HG02588 (cell line): ENCODE measurements around the gene NAA50.
A peak's percentile ranks its signal among the peaks of the same experiment; 100 is the strongest.

Experiments used
- ATAC-seq: cut with Tn5 transposase; IDR thresholded peaks from one replicate; pipeline ENCODE4 v1.9.1; 2021; ENCODE audit warnings: mild to moderate bottlenecking, moderate library complexity; ENCODE audit not compliant: unreplicated experiment

NAA50 gene

GRCh38 chr3:113745756-113746547, at the start of gene NAA50:
Gene NAA50, minus strand, starts transcription at chr3:113746249. Its CDS starts 300 bp downstream, at chr3:113745949.
- peak; percentile 47 for ATAC-seq

- no peak for ATAC-seq
Measured at GRCh38 chr3:113795693-113796092, 49.6 kb upstream of the NAA50 start.

- no peak for ATAC-seq
Measured at GRCh38 chr3:113794526-113794925, 48.5 kb upstream of the NAA50 start.

GRCh38 chr3:113791381-113791780, 45.3 kb upstream of the NAA50 start:
- ATAC-seq: no peak

- ATAC-seq: no peak
Measured at GRCh38 chr3:113783980-113784379, 37.9 kb upstream of the NAA50 start.

GRCh38 chr3:113783463-113783862, 37.4 kb upstream of the NAA50 start:
- peak; percentile 69 for ATAC-seq

- ATAC-seq: no peak
Measured at GRCh38 chr3:113776564-113776963, 30.5 kb upstream of the NAA50 start.

GRCh38 chr3:113775516-113775915, 29.5 kb upstream of the NAA50 start:
- no peak for ATAC-seq

GRCh38 chr3:113773381-113773780, 27.3 kb upstream of the NAA50 start:
- ATAC-seq: no peak

GRCh38 chr3:113771993-113772392, 25.9 kb upstream of the NAA50 start:
- ATAC-seq: no peak

GRCh38 chr3:113769551-113769950, 23.5 kb upstream of the NAA50 start:
- ATAC-seq: peak; percentile 58

GRCh38 chr3:113764698-113765097, 18.6 kb upstream of the NAA50 start:
- no peak for ATAC-seq

- no peak for ATAC-seq
Measured at GRCh38 chr3:113758389-113759024, 12.5 kb upstream of the NAA50 start.

GRCh38 chr3:113754494-113755159, 8.6 kb upstream of the NAA50 start:
- no peak for ATAC-seq

GRCh38 chr3:113753376-113753985, 7.4 kb upstream of the NAA50 start:
- ATAC-seq: no peak

GRCh38 chr3:113751141-113751540, 5.1 kb upstream of the NAA50 start:
- no peak for ATAC-seq

GRCh38 chr3:113747283-113748046, 1.4 kb upstream of the NAA50 start:
- peak; percentile 5 for ATAC-seq

- ATAC-seq: peak; percentile 34
Measured at GRCh38 chr3:113746548-113747282, 666 bp upstream of the NAA50 start, which contains the start of gene ATP6V1A. Gene ATP6V1A, plus strand, starts transcription at chr3:113747035. Its CDS starts 31,719 bp downstream, at chr3:113778754.

GRCh38 chr3:113744941-113745755, 901 bp downstream of the NAA50 start:
- peak; percentile 50 for ATAC-seq
